GM19372 (cell line): ENCODE data around the gene DENND2A.
"Not testable (repeated sequence)": the region's sequence is repeated elsewhere in the genome, so short reads cannot be mapped to it uniquely, and the experiment has no call there.

ENCODE experiments used
- ATAC-seq: cut with Tn5 transposase; IDR thresholded peaks from one replicate; pipeline ENCODE4 v1.9.1; 2021; ENCODE audit warnings: mild to moderate bottlenecking, low read depth, moderate library complexity; ENCODE audit not compliant: unreplicated experiment

Gene DENND2A

GRCh38 chr7:140650367-140650766 lies 9.8 kb upstream of the DENND2A start:
- ATAC-seq, result no peak

GRCh38 chr7:140649556-140650205 lies 9.1 kb upstream of the DENND2A start:
- ATAC-seq, result no peak

- ATAC-seq, result peak; percentile 82
Observed at GRCh38 chr7:140646931-140647647, 6.5 kb upstream of the DENND2A start.

- ATAC-seq, result no peak
Observed at GRCh38 chr7:140645166-140645900, 4.7 kb upstream of the DENND2A start.

- not testable (repeated sequence) for ATAC-seq
Observed at GRCh38 chr7:140644761-140645160, 4.1 kb upstream of the DENND2A start.

- ATAC-seq, result no peak
Observed at GRCh38 chr7:140643416-140643815, 2.8 kb upstream of the DENND2A start.

GRCh38 chr7:140641524-140642195 lies 1.0 kb upstream of the DENND2A start:
- ATAC-seq, result no peak

- ATAC-seq, result no peak
Observed at GRCh38 chr7:140640060-140640637, 464 bp downstream of the DENND2A start.

- no peak for ATAC-seq
Observed at GRCh38 chr7:140639366-140640053, 1.1 kb downstream of the DENND2A start.

GRCh38 chr7:140638173-140638791 lies 2.3 kb downstream of the DENND2A start:
- ATAC-seq, result no peak

- ATAC-seq, result no peak
Observed at GRCh38 chr7:140637400-140637799, 3.2 kb downstream of the DENND2A start.

- no peak for ATAC-seq
Observed at GRCh38 chr7:140635816-140636215, 4.8 kb downstream of the DENND2A start.

- ATAC-seq, result no peak
Observed at GRCh38 chr7:140635345-140635744, 5.3 kb downstream of the DENND2A start.

- ATAC-seq, result no peak
Observed at GRCh38 chr7:140631602-140632001, 9.0 kb downstream of the DENND2A start.

- no peak for ATAC-seq
Observed at GRCh38 chr7:140631021-140631420, 9.6 kb downstream of the DENND2A start.

GRCh38 chr7:140625908-140626868 lies 14.4 kb downstream of the DENND2A start:
- no peak for ATAC-seq

- not testable (repeated sequence) for ATAC-seq
Observed at GRCh38 chr7:140625192-140625558, 15.4 kb downstream of the DENND2A start.

- no peak for ATAC-seq
Observed at GRCh38 chr7:140624392-140625191, 16.0 kb downstream of the DENND2A start.
